ENCODE data around the gene NEK1.

The NEK1 gene

DNA sequence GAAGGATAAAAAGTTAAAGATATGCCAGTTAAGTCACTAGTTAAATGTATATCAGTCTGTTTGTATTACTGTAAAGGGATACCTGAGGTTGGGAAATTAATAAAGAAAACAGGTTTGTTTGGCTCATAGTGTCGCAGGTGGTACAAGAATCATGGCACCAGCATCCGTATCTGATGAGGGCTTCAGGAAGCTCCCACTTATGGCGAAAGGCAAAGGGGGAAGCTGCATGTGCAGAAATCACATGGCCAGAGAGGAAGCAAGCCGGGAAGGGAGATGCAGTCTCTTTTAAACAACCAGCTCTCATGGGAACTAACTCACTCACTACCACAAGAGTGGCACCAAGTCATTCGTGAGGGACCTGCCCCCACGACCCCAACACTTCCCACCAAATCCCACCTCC is 249.8 kb downstream of the NEK1 start:
- no peak overlapping the region for H3K4me3 ChIP-seq (ENCODE audit: low read length)
- no peaks in the 10 kb centered on the region for H3K36me3 ChIP-seq (ENCODE audit: insufficient read depth, low read length)
- H3K27ac ChIP-seq (ENCODE audit: low read depth, low read length), result no peak overlapping the region
- H3K27me3 ChIP-seq (ENCODE audit: insufficient read depth, low read length), result no peaks in the 10 kb centered on the region
- H3K9ac ChIP-seq (ENCODE audit: low read depth, low read length), result no peak overlapping the region
- H3K9me3 ChIP-seq (ENCODE audit: insufficient read depth, low read depth, low read length), result peaks cover 13% of the 10 kb centered on the region; the same call in 1 of the 2 replicates
- no peaks in the 10 kb centered on the region for H3K4me1 ChIP-seq (ENCODE audit: insufficient read depth, low read length)
- WGBS, result 85% methylated on average over 6 of the region's 6 CpGs

DNA sequence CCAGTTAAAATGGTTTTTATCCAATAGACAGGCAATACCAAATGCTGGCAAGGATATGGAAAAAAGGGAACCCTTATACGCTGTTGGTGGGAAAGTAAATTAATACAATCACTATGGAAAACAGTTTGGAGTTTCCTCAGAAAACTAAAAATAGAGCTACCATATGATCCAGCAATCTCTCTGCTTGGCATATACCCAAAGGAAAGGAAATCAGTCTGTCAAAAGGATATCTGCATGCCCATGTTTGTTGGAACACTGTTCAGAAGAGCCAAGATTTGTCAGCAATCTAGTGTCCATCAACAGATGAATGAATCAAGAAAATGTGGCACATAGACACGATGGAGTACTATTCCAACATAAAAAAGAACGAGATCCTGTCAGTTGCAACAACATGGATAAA is 250.6 kb downstream of the NEK1 start:
- Histone ChIP-seq H3K27me3 (ENCODE audit: insufficient read depth, low read length) (no peaks in the 10 kb centered on the region), H3K36me3 (ENCODE audit: insufficient read depth, low read length) (no peaks in the 10 kb centered on the region), H3K4me3 (ENCODE audit: low read length) (no peak overlapping the region), H3K9me3 (ENCODE audit: insufficient read depth, low read depth, low read length) (peaks cover 10% of the 10 kb centered on the region; the same call in 1 of the 2 replicates), H3K27ac (ENCODE audit: low read depth, low read length) (no peak overlapping the region), H3K9ac (ENCODE audit: low read depth, low read length) (no peak overlapping the region), H3K4me1 (ENCODE audit: insufficient read depth, low read length) (no peaks in the 10 kb centered on the region)
- 95% methylated on average over 2 of the region's 3 CpGs for WGBS

DNA sequence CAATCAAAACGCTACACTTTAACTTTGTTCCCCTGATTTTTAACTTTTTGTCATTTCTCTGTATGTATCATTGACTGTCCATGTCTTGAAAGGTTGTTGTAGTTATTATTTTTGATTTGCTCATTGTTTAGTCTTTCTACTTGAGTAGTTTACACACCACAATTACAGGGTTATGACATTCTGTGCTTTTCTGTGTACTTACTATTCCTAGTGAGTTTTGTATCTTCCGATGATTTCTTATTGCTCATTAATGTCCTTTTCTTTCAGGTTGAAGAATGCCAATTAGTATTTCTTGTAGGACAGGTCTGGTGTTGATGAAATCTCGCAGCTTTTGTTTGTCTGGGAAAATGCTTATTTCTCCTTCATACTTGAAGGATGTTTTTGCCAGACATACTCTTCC is 252.4 kb downstream of the NEK1 start:
- Histone ChIP-seq H3K27ac (ENCODE audit: low read depth, low read length) (no peak overlapping the region), H3K4me1 (ENCODE audit: insufficient read depth, low read length) (no peaks in the 10 kb centered on the region), H3K9ac (ENCODE audit: low read depth, low read length) (no peak overlapping the region), H3K9me3 (ENCODE audit: insufficient read depth, low read depth, low read length) (no peaks in the 10 kb centered on the region), H3K36me3 (ENCODE audit: insufficient read depth, low read length) (no peaks in the 10 kb centered on the region), H3K4me3 (ENCODE audit: low read length) (no peak overlapping the region), H3K27me3 (ENCODE audit: insufficient read depth, low read length) (no peaks in the 10 kb centered on the region)
- WGBS, result 97% methylated on average over 3 of the region's 3 CpGs

DNA sequence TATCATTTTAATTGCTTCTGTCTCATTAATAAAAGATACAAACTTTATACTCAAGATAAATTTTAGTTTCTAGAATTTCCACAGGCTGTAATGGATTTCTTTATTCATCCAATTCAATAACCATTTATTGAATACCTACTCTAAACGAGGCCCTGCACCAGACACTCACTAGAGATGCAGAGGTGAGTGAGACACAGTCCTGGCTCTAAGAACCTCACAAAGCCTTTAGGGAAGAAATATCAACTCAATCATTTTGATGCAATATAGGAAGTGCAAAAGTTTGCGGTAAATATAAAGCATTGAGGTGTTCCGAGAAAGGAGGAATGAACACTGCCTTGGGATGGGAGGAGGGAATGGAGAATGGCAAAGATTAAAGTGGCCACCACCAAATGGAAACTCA is 260.0 kb downstream of the NEK1 start:
- Histone ChIP-seq H3K27ac (ENCODE audit: low read depth, low read length) (no peak overlapping the region), H3K4me3 (ENCODE audit: low read length) (no peak overlapping the region), H3K9me3 (ENCODE audit: insufficient read depth, low read depth, low read length) (no peaks in the 10 kb centered on the region), H3K27me3 (ENCODE audit: insufficient read depth, low read length) (no peaks in the 10 kb centered on the region), H3K36me3 (ENCODE audit: insufficient read depth, low read length) (no peaks in the 10 kb centered on the region), H3K9ac (ENCODE audit: low read depth, low read length) (no peak overlapping the region), H3K4me1 (ENCODE audit: insufficient read depth, low read length) (no peaks in the 10 kb centered on the region)
- 100% methylated on average over 3 of the region's 3 CpGs for WGBS

DNA sequence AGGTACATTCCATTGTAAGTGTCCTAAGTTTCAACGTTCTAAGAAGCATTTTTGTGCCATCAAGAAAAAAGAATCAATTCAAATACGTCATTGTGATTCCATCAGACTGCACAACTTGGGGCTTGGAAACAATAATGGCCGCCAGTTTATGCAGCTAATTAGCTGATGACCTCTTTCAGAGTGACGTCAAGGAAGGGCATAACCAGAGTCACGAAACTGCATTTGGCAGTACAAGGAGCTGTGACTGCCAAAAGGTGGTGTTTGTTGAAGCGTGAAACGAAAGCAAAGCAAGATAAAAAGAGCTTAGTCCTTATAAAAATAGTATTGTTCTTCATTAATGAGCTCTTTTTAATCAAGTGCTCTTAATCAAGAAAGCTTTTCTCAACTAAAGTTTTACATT is 260.5 kb downstream of the NEK1 start:
- Histone ChIP-seq H3K4me1 (ENCODE audit: insufficient read depth, low read length) (no peaks in the 10 kb centered on the region), H3K36me3 (ENCODE audit: insufficient read depth, low read length) (no peaks in the 10 kb centered on the region), H3K27me3 (ENCODE audit: insufficient read depth, low read length) (no peaks in the 10 kb centered on the region), H3K27ac (ENCODE audit: low read depth, low read length) (no peak overlapping the region), H3K9ac (ENCODE audit: low read depth, low read length) (no peak overlapping the region), H3K9me3 (ENCODE audit: insufficient read depth, low read depth, low read length) (no peaks in the 10 kb centered on the region), H3K4me3 (ENCODE audit: low read length) (no peak overlapping the region)
- WGBS, result 92% methylated on average over 7 of the region's 7 CpGs

DNA sequence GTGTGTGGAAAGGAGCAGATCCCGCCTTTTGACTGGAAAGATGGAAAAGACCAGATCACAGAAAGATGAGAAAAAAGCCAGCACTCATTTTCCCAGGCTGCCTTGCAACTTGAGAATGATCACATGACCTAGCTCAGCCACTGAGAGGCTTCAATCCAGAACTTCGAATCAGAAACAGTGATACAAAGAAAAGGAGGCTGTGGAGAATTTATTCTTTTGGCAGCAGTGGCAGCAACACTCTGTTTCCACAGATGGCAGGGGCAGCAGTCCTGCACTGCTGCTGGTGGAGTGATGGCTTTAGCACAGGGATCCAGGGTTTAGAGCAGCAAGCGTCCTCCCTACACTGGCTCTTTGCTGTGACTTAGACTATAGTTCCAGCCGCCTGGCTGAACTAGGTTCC is 263.8 kb downstream of the NEK1 start:
- Histone ChIP-seq H3K4me3 (ENCODE audit: low read length) (no peak overlapping the region), H3K27ac (ENCODE audit: low read depth, low read length) (no peak overlapping the region), H3K9me3 (ENCODE audit: insufficient read depth, low read depth, low read length) (no peaks in the 10 kb centered on the region), H3K36me3 (ENCODE audit: insufficient read depth, low read length) (no peaks in the 10 kb centered on the region), H3K4me1 (ENCODE audit: insufficient read depth, low read length) (no peaks in the 10 kb centered on the region), H3K27me3 (ENCODE audit: insufficient read depth, low read length) (no peaks in the 10 kb centered on the region), H3K9ac (ENCODE audit: low read depth, low read length) (no peak overlapping the region)
- 93% methylated on average over 4 of the region's 4 CpGs for WGBS

DNA sequence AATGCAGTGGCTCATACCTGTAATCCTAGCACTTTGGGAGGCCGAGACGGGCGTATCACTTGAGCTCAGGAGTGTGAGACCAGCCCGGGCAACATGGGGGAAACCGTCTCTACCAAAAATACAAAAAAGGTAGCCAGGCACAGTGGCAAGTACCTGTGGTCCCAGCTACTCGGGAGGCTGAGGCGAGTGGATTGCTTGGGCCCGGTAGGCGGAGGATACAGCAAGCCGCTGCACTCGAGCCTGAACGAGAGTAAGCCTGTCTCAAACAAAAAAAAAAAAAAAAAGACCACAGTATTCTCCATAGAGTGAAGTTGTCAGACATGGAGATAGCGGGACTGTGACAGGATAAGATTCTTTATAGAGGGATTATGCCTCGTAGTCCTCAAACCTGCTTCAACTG is 265.5 kb downstream of the NEK1 start:
- H3K9me3 ChIP-seq (ENCODE audit: insufficient read depth, low read depth, low read length), result no peaks in the 10 kb centered on the region
- H3K4me3 ChIP-seq (ENCODE audit: low read length), result no peak overlapping the region
- no peaks in the 10 kb centered on the region for H3K36me3 ChIP-seq (ENCODE audit: insufficient read depth, low read length)
- H3K27me3 ChIP-seq (ENCODE audit: insufficient read depth, low read length), result no peaks in the 10 kb centered on the region
- 95% methylated on average over 12 of the region's 14 CpGs for WGBS
- H3K27ac ChIP-seq (ENCODE audit: low read depth, low read length), result no peak overlapping the region
- no peaks in the 10 kb centered on the region for H3K4me1 ChIP-seq (ENCODE audit: insufficient read depth, low read length)
- H3K9ac ChIP-seq (ENCODE audit: low read depth, low read length), result no peak overlapping the region

DNA sequence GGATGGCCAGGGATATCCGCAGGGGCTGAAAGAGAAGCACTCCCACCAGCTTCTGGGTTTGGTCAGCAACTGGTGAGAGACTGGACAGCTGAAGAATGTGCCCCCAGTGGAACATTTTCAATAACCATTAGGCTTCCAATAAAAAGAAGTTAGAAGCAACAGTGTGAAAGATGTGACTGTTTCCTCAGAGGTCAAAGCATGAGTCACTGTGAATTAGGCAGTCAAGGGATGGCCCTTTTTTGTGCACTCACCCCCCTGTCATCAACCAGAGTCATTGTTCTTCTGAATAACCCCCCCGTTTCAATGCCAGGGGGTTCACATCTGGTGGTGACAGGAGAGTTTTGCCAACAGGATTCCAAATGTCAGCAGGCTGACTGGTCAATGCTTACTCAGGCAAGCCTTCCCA is 267.1 kb downstream of the NEK1 start:
- H3K27ac ChIP-seq (ENCODE audit: low read depth, low read length), result no peak overlapping the region

More for the DNA sequence above, 267.1 kb downstream of the NEK1 start:
- no peak overlapping the region for H3K9ac ChIP-seq (ENCODE audit: low read depth, low read length)
- no peaks in the 10 kb centered on the region for H3K36me3 ChIP-seq (ENCODE audit: insufficient read depth, low read length)
- H3K4me1 ChIP-seq (ENCODE audit: insufficient read depth, low read length), result no peaks in the 10 kb centered on the region
- 71% methylated on average over 2 of the region's 2 CpGs for WGBS
- no peak overlapping the region for H3K4me3 ChIP-seq (ENCODE audit: low read length)
- no peaks in the 10 kb centered on the region for H3K9me3 ChIP-seq (ENCODE audit: insufficient read depth, low read depth, low read length)
- H3K27me3 ChIP-seq (ENCODE audit: insufficient read depth, low read length), result no peaks in the 10 kb centered on the region

Measured in HUES64 (cell line).